Left lung (tissue), 10 donors: ENCODE results near the gene ANKRD12. TPM values are rescaled to one million over a fixed set of nuclear protein-coding genes. Genes with fewer than 3 reads are reported as not detected.

Source experiments
- ATAC-seq: fragments of 200-7000 bp; cut with Tn5 transposase; one replicate; pipeline ENCODE4 v1.9.1; 2020; ENCODE audit warnings: moderate library complexity
- DNase-seq, 4 donors: peaks; one replicate each; pipeline ENCODE4 v3.0.0-alpha.2; 2013 to 2020
- H3K27ac ChIP-seq, 2 donors: fragments of 200-600 bp; sonication (generic) in 1 of 2; one replicate each; pipeline versions ENCODE4 v1.5.0 to v1.8.0; 2020 to 2021
- H3K27me3 ChIP-seq, 2 donors: fragments of 200-600 bp; sonication (generic) in 1 of 2; one replicate each; pipeline versions ENCODE4 v1.5.0 to v1.8.0; 2020 to 2021
- H3K36me3 ChIP-seq, 2 donors: fragments of 200-600 bp; sonication (generic) in 1 of 2; one replicate each; pipeline versions ENCODE4 v1.5.0 to v1.8.0; 2020 to 2021
- H3K4me1 ChIP-seq, 2 donors: fragments of 200-600 bp; one replicate each; pipeline ENCODE4 v1.8.0; 2021
- H3K4me3 ChIP-seq, 2 donors: fragments of 200-600 bp; sonication (generic) in 1 of 2; one replicate each; pipeline versions ENCODE4 v1.5.0 to v1.8.0; 2020 to 2021; ENCODE audit warnings: mild to moderate bottlenecking in 1 of 2
- H3K9me3 ChIP-seq, 2 donors: fragments of 200-600 bp; sonication (generic) in 1 of 2; one replicate each; pipeline versions ENCODE4 v1.5.0 to v1.8.0; 2020 to 2021
- CTCF ChIP-seq, 2 donors: fragments of 200-600 bp; sonication (generic) in 1 of 2; IDR thresholded peaks; one replicate each; pipeline versions ENCODE4 v1.5.0 to v1.8.0; 2021; ENCODE audit warnings: antibody characterized with exemption in 2 of 2
- intact Hi-C, 2 donors: fragments of 100-400 bp; cut with DNase I; formaldehyde crosslinking; loops; one replicate each; pipeline versions ENCODE4 v1.11.2 to v1.14.2; 2022
- polyA plus RNA-seq, 6 donors: library from polyadenylated mRNA; unstranded; fragments of 120-200 nt; gene quantifications; one replicate each; pipeline ENCODE4 v1.2.1, GENCODE V29; 2013; ENCODE audit not compliant: insufficient read length in 6 of 6
- total RNA-seq, 2 donors: library from RNA; stranded (reverse); fragmentation: NEBNext Ultra II Directional; extraction: Animal tissue kit (Norgen Biotek cat#: 25700); gene quantifications; one replicate each; pipeline ENCODE4 v1.2.1, GENCODE V29; 2021
- donor health status: DM: no; HTN: yes; CAD: no.
- donor health status: DM: no; HTN: no; CAD: no.

ANKRD12 gene
- total and polyA plus RNA-seq, 8 donors = 20.0 to 64.3 (median 31.4) TPM

- ATAC-seq (no peak), DNase-seq (no peak)
- Histone ChIP-seq H3K36me3 (peaks cover 0 to 14% of the 10 kb centered on the region in 2 donors), H3K27ac (no peak overlapping the region), H3K4me3 (no peak overlapping the region), H3K4me1 (no peaks in the 10 kb centered on the region), H3K9me3 (no peaks in the 10 kb centered on the region), H3K27me3 (no peaks in the 10 kb centered on the region)
- intact Hi-C loops = no loop called here
- TF ChIP-seq CTCF (IDR thresholded peaks at IDR 0.05) = no peak
Observed at GRCh38 chr18:9199681-9200080, 63.1 kb downstream of the ANKRD12 start.

GRCh38 chr18:9201224-9201623, 64.6 kb downstream of the ANKRD12 start:
- Histone ChIP-seq H3K9me3 (no peaks in the 10 kb centered on the region), H3K27me3 (no peaks in the 10 kb centered on the region), H3K4me3 (no peak overlapping the region), H3K27ac (no peak overlapping the region), H3K4me1 (no peaks in the 10 kb centered on the region), H3K36me3 (peaks cover 0 to 12% of the 10 kb centered on the region in 2 donors)
- DNase-seq = no peak
- ATAC-seq = no peak
- TF ChIP-seq CTCF (IDR thresholded peaks at IDR 0.05) = no peak
- intact Hi-C loops = no loop called here

GRCh38 chr18:9204659-9205058, 68.1 kb downstream of the ANKRD12 start:
- Histone ChIP-seq H3K4me1 (peaks cover 0 to 13% of the 10 kb centered on the region in 2 donors), H3K27me3 (no peaks in the 10 kb centered on the region), H3K4me3 (no peak overlapping the region), H3K27ac (no peak overlapping the region), H3K9me3 (no peaks in the 10 kb centered on the region), H3K36me3 (peaks cover 0 to 7% of the 10 kb centered on the region in 2 donors)
- no peak for DNase-seq
- intact Hi-C loops = no loop called here
- no peak for TF ChIP-seq CTCF (IDR thresholded peaks at IDR 0.05)
- ATAC-seq = no peak

- Histone ChIP-seq H3K27ac (no peak overlapping the region), H3K4me1 (peaks cover 0 to 24% of the 10 kb centered on the region in 2 donors), H3K4me3 (no peak overlapping the region), H3K36me3 (peaks cover 0 to 16% of the 10 kb centered on the region in 2 donors), H3K9me3 (no peaks in the 10 kb centered on the region), H3K27me3 (no peaks in the 10 kb centered on the region)
- TF ChIP-seq CTCF (IDR thresholded peaks at IDR 0.05) = no peak
- no peak for ATAC-seq
- DNase-seq = peak in 1 of 4 donors; percentile 8
- intact Hi-C loops = no loop called here
Observed at GRCh38 chr18:9206421-9206820, 69.8 kb downstream of the ANKRD12 start.

- H3K4me1 ChIP-seq = peaks cover 0 to 24% of the 10 kb centered on the region in 2 donors
- H3K36me3 ChIP-seq = peaks cover 0 to 30% of the 10 kb centered on the region in 2 donors
- ATAC-seq (no peak), DNase-seq (peak in 1 of 4 donors; percentile 28)
- no peaks in the 10 kb centered on the region for H3K9me3 ChIP-seq
- intact Hi-C loops = no loop called here
- peak overlapping the region in 1 of 2 donors; percentile 33 for H3K27ac ChIP-seq
- no peak for TF ChIP-seq CTCF (IDR thresholded peaks at IDR 0.05)
- no peak overlapping the region for H3K4me3 ChIP-seq
- H3K27me3 ChIP-seq = no peaks in the 10 kb centered on the region
Observed at GRCh38 chr18:9209279-9209678, 72.7 kb downstream of the ANKRD12 start.
